ENCODE results near the gene AHCYL1.
"Not testable (repeated sequence)": the region's sequence is repeated elsewhere in the genome, so short reads cannot be mapped to it uniquely, and the experiment has no call there.

Gene AHCYL1

DNA sequence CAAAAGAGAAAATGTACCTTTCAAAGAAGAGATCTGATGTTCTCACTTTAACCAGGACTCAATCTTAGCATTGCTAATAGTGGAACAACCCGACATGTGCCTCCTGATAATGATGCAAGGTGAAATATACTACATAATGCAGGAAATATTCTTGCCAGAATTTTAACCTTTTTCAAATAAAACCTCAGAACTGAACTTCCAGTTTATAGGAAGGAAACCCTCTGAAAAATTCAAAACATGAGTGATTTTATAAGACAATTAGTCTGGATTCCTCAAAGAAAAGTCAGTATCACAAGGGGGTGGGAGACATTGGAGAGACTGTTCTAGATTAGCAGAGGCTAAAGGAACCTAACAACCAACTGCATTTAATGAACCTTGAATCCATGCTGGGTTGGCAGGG lies 18.1 kb downstream of the AHCYL1 start:
- DNase-seq, result no peak

- DNase-seq, result no peak
These were observed 19.3 kb downstream of the AHCYL1 start for GRCh38 chr1:110003747-110004428.

- no peak for DNase-seq
These were observed 20.0 kb downstream of the AHCYL1 start for GRCh38 chr1:110004583-110004982.

DNA sequence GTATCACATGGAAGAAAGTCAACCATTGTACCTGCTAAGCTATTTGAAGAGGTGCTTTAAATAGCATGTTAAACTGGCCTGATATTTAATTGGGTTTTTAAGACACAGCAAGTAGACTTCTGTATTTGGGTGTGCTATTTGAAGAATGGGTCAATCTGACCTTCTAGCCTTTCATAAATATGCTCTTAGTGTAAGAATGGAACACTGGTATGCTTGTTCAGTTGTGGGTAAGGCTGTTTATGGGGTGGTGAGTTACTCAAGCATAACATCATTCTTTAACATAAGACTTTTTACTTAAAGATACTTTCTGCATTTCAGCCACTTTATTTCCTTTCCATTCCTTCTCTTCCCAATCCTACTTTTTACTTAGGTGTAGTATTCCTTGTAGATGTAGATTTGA lies 21.4 kb downstream of the AHCYL1 start:
- no peak for DNase-seq

DNA sequence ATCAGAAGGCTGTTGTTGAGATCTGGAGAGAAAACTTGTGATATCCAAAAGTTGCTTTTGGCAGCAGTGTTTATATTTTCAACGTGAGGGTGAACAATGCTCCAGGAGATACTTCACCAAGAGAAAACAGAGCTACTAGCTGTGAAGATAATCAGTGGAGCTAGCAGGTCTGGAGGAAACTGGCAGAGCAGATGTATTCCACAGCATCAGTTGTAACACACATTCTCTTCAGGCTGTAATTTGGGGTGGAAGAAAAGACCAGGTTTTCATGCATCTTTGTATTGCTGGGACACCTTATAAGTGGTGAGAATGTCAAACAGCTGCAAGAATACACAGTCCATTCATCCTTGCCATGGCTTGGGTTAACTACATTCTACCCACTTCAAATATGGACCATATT lies 22.0 kb downstream of the AHCYL1 start:
- no peak for DNase-seq

DNA sequence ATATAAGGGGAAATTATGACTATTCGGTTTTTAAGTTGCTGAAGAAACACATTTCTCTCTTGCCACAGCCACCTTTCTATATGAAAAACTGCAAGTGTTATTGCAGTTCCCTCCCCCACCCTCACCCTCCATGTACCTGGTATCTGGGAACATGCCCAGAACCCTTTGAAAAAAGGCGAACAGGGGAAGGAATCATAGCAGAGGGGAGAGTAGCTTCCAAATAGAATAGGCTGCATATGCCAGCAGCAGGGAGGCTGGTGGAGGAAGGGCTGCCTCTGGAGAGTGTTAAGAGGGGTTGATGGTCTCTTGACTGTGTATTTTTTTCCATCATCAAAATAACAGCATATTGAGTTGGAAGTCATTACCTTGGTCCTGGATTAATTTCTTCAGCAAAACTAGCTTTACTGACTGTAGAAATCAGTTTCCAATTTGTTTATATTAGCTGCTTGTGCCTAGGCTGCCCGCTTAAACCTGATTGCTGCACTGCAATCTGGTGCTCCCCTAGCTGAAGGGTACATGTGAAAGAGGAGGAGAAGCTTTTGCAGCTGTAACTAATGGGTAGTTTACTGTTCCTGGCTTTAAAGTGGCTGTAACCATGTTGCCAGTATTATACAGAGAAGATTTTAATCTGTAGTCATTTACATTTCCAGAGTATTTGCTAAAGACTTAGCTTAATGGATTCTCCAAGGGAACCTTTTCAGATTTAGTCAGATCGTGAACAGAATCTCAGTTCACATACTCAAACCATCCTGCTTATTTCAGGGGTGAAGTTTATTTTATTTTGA lies 22.7 kb downstream of the AHCYL1 start:
- DNase-seq, result no peak

- DNase-seq, result no peak
These were observed 24.5 kb downstream of the AHCYL1 start for GRCh38 chr1:110008971-110009565.

- peak; percentile 63 to 69 for DNase-seq
These were observed 27.0 kb downstream of the AHCYL1 start for GRCh38 chr1:110011527-110012041.

DNA sequence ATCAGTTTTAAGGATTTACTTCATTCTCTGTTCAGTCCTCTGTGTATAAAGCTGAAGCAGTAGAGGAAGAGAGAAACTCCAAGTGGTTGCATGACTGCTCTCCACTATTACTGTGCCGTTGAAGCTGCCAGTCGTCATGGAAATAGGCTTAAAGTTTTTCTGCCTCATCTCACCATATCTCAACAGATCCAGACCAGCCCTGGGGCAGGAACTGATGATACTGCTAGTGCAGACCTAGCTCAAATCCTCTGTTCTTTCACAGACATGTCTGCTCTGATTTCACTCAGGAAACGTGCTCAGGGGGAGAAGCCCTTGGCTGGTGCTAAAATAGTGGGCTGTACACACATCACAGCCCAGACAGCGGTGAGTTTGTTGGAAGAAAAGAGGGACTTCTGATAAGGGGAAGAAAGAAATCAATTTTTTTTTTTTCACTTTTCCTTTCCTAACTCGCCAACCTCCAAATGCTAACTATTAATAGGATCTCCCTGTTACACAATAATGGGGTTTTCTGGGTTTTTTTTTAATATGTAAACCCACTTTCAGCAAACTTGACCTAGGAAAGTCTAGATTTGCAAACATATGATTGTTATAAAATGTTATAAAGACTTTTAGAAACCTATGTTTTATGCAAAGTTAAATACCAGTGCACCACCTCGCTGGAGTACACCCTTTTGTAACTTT lies 27.7 kb downstream of the AHCYL1 start:
- peak in 1 of 2 donors; percentile 18 for DNase-seq

DNA sequence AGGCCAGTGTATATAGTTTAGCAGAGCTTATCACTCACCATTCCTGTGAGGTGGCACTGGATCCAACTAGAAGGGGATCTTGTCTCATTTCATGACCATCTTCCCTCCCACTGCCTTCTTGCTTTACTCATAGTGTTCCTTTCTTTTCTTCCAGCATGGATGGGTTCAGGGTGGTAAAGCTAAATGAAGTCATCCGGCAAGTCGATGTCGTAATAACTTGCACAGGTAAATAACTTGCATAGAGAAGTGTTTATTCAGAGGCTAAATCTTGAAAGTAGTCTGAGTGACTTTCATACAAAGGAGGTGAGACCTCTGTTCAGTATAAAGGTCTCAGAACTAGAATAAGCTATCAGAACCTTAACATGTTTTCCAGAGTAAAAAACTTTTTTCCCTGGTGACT lies 33.2 kb downstream of the AHCYL1 start:
- no peak for DNase-seq

DNA sequence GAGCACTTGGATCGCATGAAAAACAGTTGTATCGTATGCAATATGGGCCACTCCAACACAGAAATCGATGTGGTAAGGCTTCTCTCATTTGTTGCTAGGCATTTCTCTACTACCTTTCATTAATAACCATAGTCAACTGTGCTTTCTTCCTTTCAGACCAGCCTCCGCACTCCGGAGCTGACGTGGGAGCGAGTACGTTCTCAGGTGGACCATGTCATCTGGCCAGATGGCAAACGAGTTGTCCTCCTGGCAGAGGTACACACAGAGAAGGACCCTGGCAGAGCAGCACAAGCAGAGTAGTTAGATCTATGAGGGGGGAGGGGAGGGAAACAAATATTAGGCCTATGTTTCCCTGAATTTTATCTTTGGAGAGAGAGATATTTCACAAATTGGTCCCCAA lies 33.8 kb downstream of the AHCYL1 start:
- DNase-seq, result no peak

DNA sequence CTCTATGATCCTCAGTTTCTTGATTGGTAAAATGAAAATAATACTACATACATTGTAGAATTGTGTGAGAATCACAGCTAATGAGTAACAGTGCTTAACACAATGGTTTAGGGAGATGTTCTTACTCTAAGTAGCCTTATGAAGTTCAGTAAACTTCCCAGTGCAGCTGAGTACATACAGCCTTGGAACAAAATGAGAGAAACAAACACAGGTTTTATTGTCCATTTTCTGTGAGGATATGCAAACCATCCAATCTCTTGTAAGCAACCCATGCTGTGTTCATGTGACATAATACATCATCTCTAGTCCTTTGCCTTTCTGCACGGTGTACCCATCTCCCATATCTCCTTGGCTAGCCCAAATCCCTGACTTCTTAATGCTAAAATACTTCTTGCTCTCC lies 35.2 kb downstream of the AHCYL1 start:
- no peak for DNase-seq

DNA sequence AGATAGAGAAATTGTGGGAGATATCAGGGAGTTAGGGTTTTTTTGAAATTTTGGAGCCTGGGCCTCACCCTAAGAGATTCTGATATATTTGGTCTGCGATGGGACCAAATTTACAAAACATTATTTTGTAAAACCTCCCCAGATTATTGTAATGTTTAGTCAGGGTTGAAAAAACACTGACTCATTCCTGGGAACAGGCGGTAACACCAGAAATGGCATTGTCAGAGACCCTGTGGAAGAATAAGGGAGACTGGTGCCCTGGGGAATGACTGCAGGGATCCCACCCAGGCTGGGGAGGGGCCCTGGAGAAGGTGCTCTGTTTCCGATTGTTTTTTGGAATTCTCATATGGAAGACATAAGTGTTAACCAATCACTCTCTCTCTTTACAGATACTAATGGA lies 36.7 kb downstream of the AHCYL1 start:
- DNase-seq, result no peak

DNA sequence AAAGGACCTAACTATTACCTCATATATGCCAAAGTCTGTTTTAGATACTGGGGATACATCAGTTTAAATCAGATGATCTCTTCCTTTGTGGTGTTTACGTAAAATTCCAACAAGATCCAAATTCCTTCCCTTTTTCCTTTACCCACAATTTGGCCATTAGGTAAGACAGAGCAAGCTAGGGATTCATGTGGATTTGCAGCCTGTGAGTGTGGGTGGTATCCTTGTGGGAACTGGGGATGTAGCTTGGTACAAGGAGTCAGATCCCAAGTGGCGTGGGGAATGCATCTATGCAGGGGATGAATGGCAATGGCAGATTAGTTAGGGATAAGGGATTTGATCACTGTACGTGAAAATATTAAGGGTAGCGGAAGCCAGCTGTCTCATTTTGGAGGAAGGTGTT lies 40.0 kb downstream of the AHCYL1 start:
- no peak for DNase-seq

DNA sequence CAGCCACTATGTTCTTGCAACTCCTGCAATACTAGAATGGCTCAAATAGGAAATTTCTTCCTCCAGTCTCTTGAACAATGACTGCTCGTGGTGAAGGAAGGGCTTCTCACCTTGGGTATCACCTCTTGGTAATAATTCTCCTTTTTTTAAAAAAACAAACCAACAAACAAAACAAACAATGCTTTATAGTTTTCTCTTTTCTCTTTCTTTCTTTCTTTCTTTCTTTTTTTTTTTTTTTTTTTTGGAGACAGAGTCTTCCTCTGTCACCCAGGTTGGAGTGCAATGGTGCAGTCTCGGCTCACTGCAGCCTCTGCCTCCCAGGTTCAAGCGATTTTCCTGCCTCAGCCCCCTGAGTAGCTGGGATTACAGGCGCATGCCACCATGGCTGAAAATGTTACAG lies 46.1 kb downstream of the AHCYL1 start:
- DNase-seq, result not testable (repeated sequence)

DNA sequence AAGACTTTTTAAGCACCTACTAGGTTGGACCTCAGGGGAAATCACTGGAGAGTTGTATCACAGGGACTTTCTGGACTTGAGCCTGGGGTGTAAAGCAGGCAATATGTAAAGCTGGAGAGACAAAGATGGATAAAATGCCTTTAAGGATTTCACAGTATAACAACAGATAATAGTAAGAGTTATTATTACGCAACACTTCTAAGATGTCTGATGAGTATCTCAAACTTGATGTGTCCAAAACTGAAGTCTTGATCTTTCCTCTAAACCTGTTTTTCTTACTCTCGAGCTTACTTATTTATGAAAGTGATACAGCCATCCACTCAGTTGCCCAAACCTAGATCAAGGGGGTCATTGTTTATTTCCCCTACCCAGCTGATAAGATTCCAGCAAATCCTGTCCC lies 47.8 kb downstream of the AHCYL1 start:
- DNase-seq, result no peak

DNA sequence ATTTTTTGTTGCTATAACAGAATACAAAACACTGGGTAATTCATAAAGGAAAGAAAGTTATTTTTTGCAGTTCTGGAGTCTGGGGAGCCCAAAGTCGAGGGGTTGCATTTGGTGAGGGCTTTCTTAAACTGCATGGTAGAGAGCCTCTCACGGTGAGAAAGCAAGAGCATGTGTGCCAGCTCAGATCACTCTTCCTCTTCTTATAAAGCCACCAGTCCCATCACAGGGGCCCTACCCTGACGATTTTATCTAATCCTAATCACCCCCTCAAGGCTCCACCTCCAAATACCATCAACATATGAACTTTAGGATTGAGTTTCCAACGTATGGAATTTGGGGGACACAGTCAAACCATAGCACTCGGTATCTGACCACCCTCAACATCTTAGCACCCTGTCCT lies 48.9 kb downstream of the AHCYL1 start:
- no peak for DNase-seq

GRCh38 chr1:110034040-110034450 lies 49.5 kb downstream of the AHCYL1 start:
- DNase-seq, result no peak

GRCh38 chr1:110034451-110035235 lies 50.1 kb downstream of the AHCYL1 start, which contains the start of gene STRIP1:
Gene STRIP1, plus strand, starts transcription at chr1:110034624. Its CDS starts 14 bp downstream, at chr1:110034638.
- DNase-seq, result peak; percentile 95 to 97

GRCh38 chr1:110035236-110035752 lies 50.7 kb downstream of the AHCYL1 start:
- DNase-seq, result no peak

- DNase-seq, result no peak
These were observed 53.7 kb downstream of the AHCYL1 start for GRCh38 chr1:110038271-110038670.

DNA sequence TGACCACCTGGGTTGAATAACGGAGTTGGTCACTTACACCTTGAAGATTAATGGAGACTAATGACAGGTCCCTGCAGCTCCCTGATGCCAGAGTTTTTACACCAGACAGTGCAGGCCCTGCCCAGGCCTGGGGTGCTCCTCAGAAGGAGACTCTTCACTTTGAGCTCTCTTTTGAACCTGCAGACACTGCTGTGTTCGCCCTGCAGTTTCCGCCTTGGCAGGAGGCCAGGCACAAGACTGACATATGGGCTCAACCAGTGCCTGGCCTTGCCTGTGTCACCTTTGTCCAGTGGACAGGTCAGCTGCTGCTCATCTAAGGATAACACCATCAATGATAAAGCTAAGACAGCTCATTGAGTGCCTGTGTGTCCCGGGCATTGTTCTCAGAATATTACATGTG lies 55.1 kb downstream of the AHCYL1 start:
- DNase-seq, result no peak
